ENCODE results near the gene UEVLD. TPM values are rescaled to one million over a fixed set of nuclear protein-coding genes. Genes with fewer than 3 reads are reported as not detected.

The UEVLD gene
- polyA plus RNA-seq, 1 donor from 2014 or later: 11.3 TPM

DNA sequence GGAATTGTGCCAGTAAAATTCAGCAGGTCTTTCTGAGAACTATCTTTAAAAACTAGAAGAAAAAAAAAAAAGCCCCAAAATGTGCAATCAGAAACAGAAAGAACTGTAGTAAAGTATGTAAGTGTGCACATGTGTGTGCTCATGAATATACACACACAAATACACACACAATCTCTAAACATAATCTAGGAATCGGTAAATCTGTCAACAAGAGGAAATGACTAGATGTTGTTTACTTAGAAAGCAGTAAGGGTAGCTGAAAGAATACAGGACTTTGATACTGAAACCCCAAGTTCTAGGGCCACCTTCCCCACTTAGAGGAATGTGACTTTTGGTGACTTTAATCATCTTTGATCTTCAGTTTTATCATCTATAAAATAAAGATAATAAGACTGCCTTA lies 13.2 kb downstream of the UEVLD start:
- Histone ChIP-seq H2AFZ (ENCODE audit: low read depth, low read length) (no peak overlapping the region), H3K36me3 (ENCODE audit: insufficient read depth, low read length) (no peaks in the 10 kb centered on the region), H3K9me2 (ENCODE audit: insufficient read depth, low read length) (no peaks in the 10 kb centered on the region), H3K9me3 (ENCODE audit: low read length) (no peaks in the 10 kb centered on the region), H4K20me1 (ENCODE audit: insufficient read depth) (no peaks in the 10 kb centered on the region), H3K4me3 (ENCODE audit: low read length) (no peak overlapping the region), H3K79me2 (replicated peaks; ENCODE audit: insufficient read depth, low read length) (no peaks in the 10 kb centered on the region), H3K27me3 (ENCODE audit: insufficient read depth, low read depth, low read length) (no peaks in the 10 kb centered on the region), H3K27ac (ENCODE audit: low read length) (no peak overlapping the region), H3K4me2 (ENCODE audit: low read length) (no peak overlapping the region), H3K9ac (ENCODE audit: low read length) (no peak overlapping the region), H3F3A (ENCODE audit: insufficient read depth, low read length, poor library complexity, severe bottlenecking) (no peaks in the 10 kb centered on the region)
- TF ChIP-seq TAF1 (IDR thresholded peaks at IDR 0.05; ENCODE audit: low read depth) (no peak), EZH2 (IDR thresholded peaks at IDR 0.05; ENCODE audit: borderline replicate concordance, insufficient read depth, low read length, poor library complexity, severe bottlenecking) (no peak), REST (IDR thresholded peaks at IDR 0.05; ENCODE audit: borderline replicate concordance) (no peak), POLR2AphosphoS5 (IDR thresholded peaks at IDR 0.05) (no peak), SMC3 (conservative IDR thresholded peaks at IDR 0.05; ENCODE audit: poor library complexity) (no peak), EP300 (conservative IDR thresholded peaks at IDR 0.05; ENCODE audit: poor library complexity, severe bottlenecking) (no peak), RAD21 (conservative IDR thresholded peaks at IDR 0.05) (no peak), MXI1 (conservative IDR thresholded peaks at IDR 0.05; ENCODE audit: poor library complexity, severe bottlenecking) (no peak), CTCF (IDR thresholded peaks at IDR 0.05; ENCODE audit: poor library complexity, severe bottlenecking) (no peak)

DNA sequence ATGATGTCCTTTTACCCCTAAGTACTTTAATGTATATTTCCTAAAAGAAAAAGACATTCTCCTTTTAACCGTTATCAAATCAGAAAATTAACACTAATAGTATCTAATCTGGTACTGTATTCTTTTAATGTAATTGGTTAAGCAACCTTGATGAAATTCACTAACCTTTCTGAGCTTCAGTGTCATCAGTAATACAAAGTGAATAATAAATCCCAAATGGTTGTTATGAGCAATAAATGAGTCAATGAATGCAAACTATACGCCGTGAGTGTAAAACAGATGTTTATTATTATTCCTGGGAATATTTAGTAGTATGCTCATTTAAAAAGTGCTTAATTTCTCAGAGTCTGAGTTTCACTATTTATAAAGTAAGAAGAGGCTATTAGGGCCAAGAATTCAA lies 21.5 kb downstream of the UEVLD start:
- H3K9ac ChIP-seq (ENCODE audit: low read length): no peak overlapping the region
- H2AFZ ChIP-seq (ENCODE audit: low read depth, low read length): no peak overlapping the region
- no peak overlapping the region for H3K4me2 ChIP-seq (ENCODE audit: low read length)
- H3K27ac ChIP-seq (ENCODE audit: low read length): no peak overlapping the region
- no peak overlapping the region for H3K4me3 ChIP-seq (ENCODE audit: low read length)
- TF ChIP-seq MXI1 (conservative IDR thresholded peaks at IDR 0.05; ENCODE audit: poor library complexity, severe bottlenecking) (no peak), RAD21 (conservative IDR thresholded peaks at IDR 0.05) (no peak), REST (IDR thresholded peaks at IDR 0.05; ENCODE audit: borderline replicate concordance) (no peak), EP300 (conservative IDR thresholded peaks at IDR 0.05; ENCODE audit: poor library complexity, severe bottlenecking) (no peak), TAF1 (IDR thresholded peaks at IDR 0.05; ENCODE audit: low read depth) (no peak), POLR2AphosphoS5 (IDR thresholded peaks at IDR 0.05) (no peak), SMC3 (conservative IDR thresholded peaks at IDR 0.05; ENCODE audit: poor library complexity) (no peak), CTCF (IDR thresholded peaks at IDR 0.05; ENCODE audit: poor library complexity, severe bottlenecking) (no peak), EZH2 (IDR thresholded peaks at IDR 0.05; ENCODE audit: borderline replicate concordance, insufficient read depth, low read length, poor library complexity, severe bottlenecking) (no peak)
- H3K9me3 ChIP-seq (ENCODE audit: low read length): no peaks in the 10 kb centered on the region
- no peaks in the 10 kb centered on the region for H3K79me2 ChIP-seq (replicated peaks; ENCODE audit: insufficient read depth, low read length)
- no peaks in the 10 kb centered on the region for H4K20me1 ChIP-seq (ENCODE audit: insufficient read depth)
- no peaks in the 10 kb centered on the region for H3K27me3 ChIP-seq (ENCODE audit: insufficient read depth, low read depth, low read length)
- no peaks in the 10 kb centered on the region for H3K9me2 ChIP-seq (ENCODE audit: insufficient read depth, low read length)
- H3K36me3 ChIP-seq (ENCODE audit: insufficient read depth, low read length): no peaks in the 10 kb centered on the region
- H3F3A ChIP-seq (ENCODE audit: insufficient read depth, low read length, poor library complexity, severe bottlenecking): no peaks in the 10 kb centered on the region
